Measurements from ENCODE around the gene ERMP1.
"Not testable (repeated sequence)": the region's sequence is repeated elsewhere in the genome, so short reads cannot be mapped to it uniquely, and the experiment has no call there.

ERMP1 gene

DNA sequence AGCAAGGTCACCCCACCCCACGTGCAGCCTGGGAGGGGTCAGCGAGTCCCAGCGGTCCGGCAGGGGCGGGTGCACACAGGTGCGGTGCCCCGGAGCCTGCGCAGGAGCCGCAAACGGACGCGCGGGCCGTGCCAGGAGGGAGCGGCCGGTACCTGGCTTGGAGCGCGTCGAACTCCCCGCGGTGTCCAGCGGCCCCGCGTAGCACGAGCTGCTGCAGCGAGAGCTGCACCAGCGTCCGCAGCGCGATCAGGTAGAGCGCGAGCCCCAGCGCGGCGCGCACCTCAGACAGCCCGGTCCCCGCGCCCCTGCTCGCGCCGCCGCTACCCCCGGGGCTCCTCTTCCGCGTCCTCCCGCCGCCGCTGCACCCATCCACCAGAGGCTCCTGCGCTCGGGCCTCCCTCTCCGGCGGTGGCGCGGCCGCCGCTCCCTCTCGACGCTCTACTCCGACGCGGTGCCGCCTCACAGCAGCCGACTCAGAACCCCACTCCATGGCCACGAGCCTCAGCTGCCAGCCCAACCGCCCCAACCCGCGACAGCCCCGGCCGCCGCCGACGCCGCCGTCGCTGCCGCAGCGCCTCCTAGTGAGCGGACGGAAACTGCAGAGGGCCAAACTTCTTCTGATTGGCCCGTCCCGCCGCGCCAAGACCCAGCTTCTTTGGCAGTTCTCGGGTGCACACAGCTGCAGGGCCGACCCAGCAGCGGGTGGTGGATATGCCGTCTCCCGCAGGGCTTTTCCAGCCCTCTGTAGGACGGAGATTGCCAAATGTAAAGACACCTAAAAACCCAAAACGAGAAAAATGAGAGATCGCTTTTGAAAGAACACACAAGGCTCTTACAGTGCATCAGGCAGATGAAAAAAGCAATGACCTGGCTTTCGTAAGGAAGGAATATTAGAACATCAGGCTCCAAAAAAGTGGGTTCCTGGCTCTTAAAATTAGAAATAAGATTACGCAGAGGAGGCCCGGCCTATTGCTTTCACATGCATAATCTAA is at the start of gene ERMP1:
Gene ERMP1 (minus strand): TSS at position 580 of the 992 bp plus-strand sequence. CDS start 90 bp downstream, at position 490.
- Histone ChIP-seq H3K9ac (ENCODE audit: low read length) (peak within 1 kb of the TSS; percentile 84), H3K9me3 (ENCODE audit: control insufficient read depth, low read length) (no peaks in the 10 kb centered on the region), H3K36me3 (ENCODE audit: control insufficient read depth, insufficient read depth, low read length, severe bottlenecking) (no peaks in the 10 kb centered on the region), H3K4me1 (ENCODE audit: control insufficient read depth, insufficient read depth, low read length) (peaks cover 16% of the 10 kb centered on the region), H3K4me3 (ENCODE audit: low read length) (peak within 1 kb of the TSS; percentile 87), H3K27me3 (replicated peaks; ENCODE audit: control insufficient read depth, insufficient read depth, low read length) (no peaks in the 10 kb centered on the region)
- peak; percentile 93 for DNase-seq (ENCODE audit: low read depth)

GRCh38 chr9:5882244-5883012 is 49.5 kb upstream of the ERMP1 start:
- not testable (repeated sequence) for H3K4me1 ChIP-seq (ENCODE audit: control insufficient read depth, insufficient read depth, low read length); H3K36me3 ChIP-seq (ENCODE audit: control insufficient read depth, insufficient read depth, low read length, severe bottlenecking); H3K9me3 ChIP-seq (ENCODE audit: control insufficient read depth, low read length); H3K9ac ChIP-seq (ENCODE audit: low read length); H3K4me3 ChIP-seq (ENCODE audit: low read length); H3K27me3 ChIP-seq (replicated peaks; ENCODE audit: control insufficient read depth, insufficient read depth, low read length); DNase-seq (ENCODE audit: low read depth)

DNA sequence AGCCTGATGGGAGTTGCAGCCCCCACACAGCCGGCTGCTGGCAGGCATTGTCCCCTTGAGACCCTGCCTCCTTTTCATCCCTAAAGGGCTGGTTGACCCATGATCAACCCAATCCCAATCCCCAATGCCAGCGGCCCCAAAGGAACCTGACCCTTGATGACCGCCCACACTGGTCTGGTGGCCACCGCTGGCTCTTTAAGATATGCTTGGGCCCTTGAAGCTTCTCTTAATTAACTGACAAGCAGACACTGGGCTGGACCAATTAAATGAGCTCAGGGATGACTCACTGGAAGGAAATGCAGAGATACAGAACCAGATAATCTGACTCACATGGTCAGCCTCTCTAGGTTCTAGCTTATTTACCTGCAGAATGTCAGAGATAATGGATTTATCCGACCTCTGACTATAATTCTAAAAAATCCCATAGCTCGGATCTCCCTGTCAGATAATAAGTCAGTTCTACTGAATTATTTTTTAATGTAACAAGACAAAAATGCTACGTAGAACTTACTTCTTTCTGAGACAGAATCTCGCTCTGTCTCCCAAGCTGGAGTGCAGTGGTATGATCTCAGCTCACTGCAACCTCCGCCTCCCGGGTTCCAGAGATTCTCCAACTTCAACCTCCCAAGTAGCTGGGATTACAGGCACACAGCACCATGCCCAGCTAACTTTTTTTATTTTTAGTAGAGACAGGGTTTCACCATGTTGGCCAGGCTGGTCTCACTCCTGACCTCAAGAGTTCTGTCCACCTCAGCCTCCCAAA is 46.7 kb upstream of the ERMP1 start:
- peaks cover 3% of the 10 kb centered on the region for H3K4me1 ChIP-seq (ENCODE audit: control insufficient read depth, insufficient read depth, low read length)
- no peaks in the 10 kb centered on the region for H3K27me3 ChIP-seq (replicated peaks; ENCODE audit: control insufficient read depth, insufficient read depth, low read length)
- H3K36me3 ChIP-seq (ENCODE audit: control insufficient read depth, insufficient read depth, low read length, severe bottlenecking), result no peaks in the 10 kb centered on the region
- peak overlapping the region; percentile 31 for H3K4me3 ChIP-seq (ENCODE audit: low read length)
- peak; percentile 65 for DNase-seq (ENCODE audit: low read depth)
- H3K9me3 ChIP-seq (ENCODE audit: control insufficient read depth, low read length), result no peaks in the 10 kb centered on the region
- H3K9ac ChIP-seq (ENCODE audit: low read length), result no peak overlapping the region

GRCh38 chr9:5876711-5877110 is 43.8 kb upstream of the ERMP1 start:
- Histone ChIP-seq H3K9ac (ENCODE audit: low read length) (no peak overlapping the region), H3K36me3 (ENCODE audit: control insufficient read depth, insufficient read depth, low read length, severe bottlenecking) (no peaks in the 10 kb centered on the region), H3K9me3 (ENCODE audit: control insufficient read depth, low read length) (no peaks in the 10 kb centered on the region), H3K4me1 (ENCODE audit: control insufficient read depth, insufficient read depth, low read length) (peaks cover 9% of the 10 kb centered on the region), H3K27me3 (replicated peaks; ENCODE audit: control insufficient read depth, insufficient read depth, low read length) (no peaks in the 10 kb centered on the region), H3K4me3 (ENCODE audit: low read length) (no peak overlapping the region)
- DNase-seq (ENCODE audit: low read depth), result no peak

DNA sequence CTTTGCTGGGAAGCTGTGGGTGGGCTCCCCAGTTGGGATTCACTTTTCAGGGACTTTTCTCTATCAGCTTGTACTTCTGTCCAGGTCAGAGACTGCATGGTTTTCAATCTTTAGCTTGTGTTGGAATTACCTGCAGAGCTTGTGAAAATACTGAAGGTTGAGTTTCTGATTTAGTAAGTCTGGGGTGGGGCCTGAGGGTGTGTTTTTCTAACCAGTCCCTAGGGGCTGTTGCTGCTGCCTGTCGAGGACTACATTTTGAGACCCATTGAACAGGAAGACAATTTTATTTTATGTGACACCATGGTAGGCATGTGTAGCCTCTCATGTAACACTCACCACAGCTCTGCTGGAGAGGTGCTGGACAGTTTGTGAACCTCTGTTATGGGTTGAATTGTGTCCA is 43.1 kb upstream of the ERMP1 start:
- Histone ChIP-seq H3K27me3 (replicated peaks; ENCODE audit: control insufficient read depth, insufficient read depth, low read length) (no peaks in the 10 kb centered on the region), H3K4me1 (ENCODE audit: control insufficient read depth, insufficient read depth, low read length) (peaks cover 9% of the 10 kb centered on the region), H3K9ac (ENCODE audit: low read length) (no peak overlapping the region), H3K4me3 (ENCODE audit: low read length) (no peak overlapping the region), H3K9me3 (ENCODE audit: control insufficient read depth, low read length) (no peaks in the 10 kb centered on the region), H3K36me3 (ENCODE audit: control insufficient read depth, insufficient read depth, low read length, severe bottlenecking) (no peaks in the 10 kb centered on the region)
- DNase-seq (ENCODE audit: low read depth), result no peak

DNA sequence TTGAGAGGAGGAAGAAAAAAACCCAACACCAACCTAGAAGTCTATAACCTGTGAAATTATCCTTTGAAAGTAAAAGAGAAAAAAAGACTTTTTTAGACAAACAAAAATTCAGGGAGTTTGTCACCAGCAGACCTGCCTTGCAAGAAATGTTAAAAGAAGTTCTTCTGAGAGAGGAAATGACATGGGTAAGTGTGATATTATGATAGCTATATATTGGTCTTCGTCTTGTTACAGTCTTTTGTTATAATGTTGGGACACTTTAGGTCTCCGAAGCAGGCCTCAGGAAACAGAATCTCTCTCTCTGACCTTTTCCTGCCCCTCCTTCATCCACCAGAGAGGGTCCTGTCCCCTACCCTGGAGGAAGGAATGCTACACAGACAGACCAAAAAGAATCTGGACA is 41.1 kb upstream of the ERMP1 start:
- H3K4me1 ChIP-seq (ENCODE audit: control insufficient read depth, insufficient read depth, low read length), result peaks cover 7% of the 10 kb centered on the region
- H3K4me3 ChIP-seq (ENCODE audit: low read length), result no peak overlapping the region
- H3K9me3 ChIP-seq (ENCODE audit: control insufficient read depth, low read length), result no peaks in the 10 kb centered on the region
- no peaks in the 10 kb centered on the region for H3K36me3 ChIP-seq (ENCODE audit: control insufficient read depth, insufficient read depth, low read length, severe bottlenecking)
- no peak overlapping the region for H3K9ac ChIP-seq (ENCODE audit: low read length)
- no peaks in the 10 kb centered on the region for H3K27me3 ChIP-seq (replicated peaks; ENCODE audit: control insufficient read depth, insufficient read depth, low read length)
- DNase-seq (ENCODE audit: low read depth), result no peak

DNA sequence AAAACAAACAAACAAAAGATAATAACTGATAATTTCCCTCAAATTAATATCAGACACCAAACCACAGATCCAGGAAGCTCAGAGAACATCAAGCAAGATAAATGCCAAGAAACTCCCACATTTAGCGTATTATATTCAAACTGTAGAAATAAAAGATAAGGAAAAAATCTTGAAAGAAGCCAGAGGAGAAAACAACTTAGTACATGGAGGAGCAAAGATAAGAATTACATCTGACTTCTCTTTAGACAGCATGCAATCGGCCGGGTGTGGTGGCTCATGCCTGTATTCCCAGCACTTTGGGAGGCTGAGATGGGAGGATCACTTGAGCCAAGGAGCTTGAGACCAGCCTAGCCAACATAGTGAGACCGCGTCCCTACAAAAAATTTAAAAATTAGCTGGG is 40.5 kb upstream of the ERMP1 start:
- H3K9ac ChIP-seq (ENCODE audit: low read length), result no peak overlapping the region
- no peak for DNase-seq (ENCODE audit: low read depth)
- H3K36me3 ChIP-seq (ENCODE audit: control insufficient read depth, insufficient read depth, low read length, severe bottlenecking), result no peaks in the 10 kb centered on the region
- no peaks in the 10 kb centered on the region for H3K9me3 ChIP-seq (ENCODE audit: control insufficient read depth, low read length)
- H3K4me1 ChIP-seq (ENCODE audit: control insufficient read depth, insufficient read depth, low read length), result peaks cover 7% of the 10 kb centered on the region
- no peaks in the 10 kb centered on the region for H3K27me3 ChIP-seq (replicated peaks; ENCODE audit: control insufficient read depth, insufficient read depth, low read length)
- no peak overlapping the region for H3K4me3 ChIP-seq (ENCODE audit: low read length)

DNA sequence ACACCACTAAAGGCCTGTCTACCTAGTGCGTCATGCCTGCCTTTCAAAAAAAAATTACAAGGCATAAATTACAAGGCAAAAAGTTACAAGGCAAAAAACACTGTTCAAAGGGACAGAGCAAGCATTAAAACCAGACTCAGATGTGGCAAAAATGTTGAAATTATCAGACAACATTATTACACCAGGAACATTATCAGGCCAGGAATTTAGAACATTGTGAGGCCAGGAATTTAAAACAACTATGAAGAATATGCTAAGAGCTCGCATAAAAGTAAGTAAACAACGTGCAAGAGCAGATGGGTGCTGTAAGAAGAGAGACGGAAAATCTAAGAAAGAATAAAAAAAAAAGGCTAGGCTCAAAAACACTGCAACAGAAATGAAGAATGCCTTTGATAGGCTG is 39.6 kb upstream of the ERMP1 start:
- H3K27me3 ChIP-seq (replicated peaks; ENCODE audit: control insufficient read depth, insufficient read depth, low read length), result no peaks in the 10 kb centered on the region
- H3K36me3 ChIP-seq (ENCODE audit: control insufficient read depth, insufficient read depth, low read length, severe bottlenecking), result no peaks in the 10 kb centered on the region
- peaks cover 7% of the 10 kb centered on the region for H3K4me1 ChIP-seq (ENCODE audit: control insufficient read depth, insufficient read depth, low read length)
- peak; percentile 21 for DNase-seq (ENCODE audit: low read depth)
- H3K4me3 ChIP-seq (ENCODE audit: low read length), result no peak overlapping the region
- H3K9me3 ChIP-seq (ENCODE audit: control insufficient read depth, low read length), result no peaks in the 10 kb centered on the region
- H3K9ac ChIP-seq (ENCODE audit: low read length), result no peak overlapping the region

DNA sequence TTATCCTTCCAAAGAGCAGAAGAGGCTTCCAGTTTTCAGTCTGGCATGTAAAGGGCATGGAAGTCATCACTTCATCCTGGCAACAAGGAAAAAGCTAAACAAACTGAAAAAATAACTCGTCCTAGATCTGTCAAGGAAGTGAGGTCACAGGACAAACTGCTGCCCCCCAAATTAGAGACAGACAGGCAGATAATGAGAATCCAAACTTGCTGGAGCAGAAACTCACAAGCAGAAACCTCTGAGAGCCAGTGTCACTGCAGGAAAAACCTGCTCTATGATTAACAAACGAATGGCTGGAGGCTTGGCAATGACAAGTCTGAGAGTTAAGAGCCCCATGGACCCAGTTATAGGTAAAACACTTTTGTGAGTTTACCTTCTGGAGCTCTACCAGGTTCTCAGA is 38.9 kb upstream of the ERMP1 start:
- no peaks in the 10 kb centered on the region for H3K27me3 ChIP-seq (replicated peaks; ENCODE audit: control insufficient read depth, insufficient read depth, low read length)
- H3K36me3 ChIP-seq (ENCODE audit: control insufficient read depth, insufficient read depth, low read length, severe bottlenecking), result no peaks in the 10 kb centered on the region
- H3K4me1 ChIP-seq (ENCODE audit: control insufficient read depth, insufficient read depth, low read length), result peaks cover 7% of the 10 kb centered on the region

GRCh38 chr9:5870691-5871090 is 37.8 kb upstream of the ERMP1 start:
- Histone ChIP-seq H3K4me1 (ENCODE audit: control insufficient read depth, insufficient read depth, low read length) (peaks cover 7% of the 10 kb centered on the region), H3K9me3 (ENCODE audit: control insufficient read depth, low read length) (no peaks in the 10 kb centered on the region), H3K4me3 (ENCODE audit: low read length) (no peak overlapping the region), H3K9ac (ENCODE audit: low read length) (no peak overlapping the region), H3K36me3 (ENCODE audit: control insufficient read depth, insufficient read depth, low read length, severe bottlenecking) (no peaks in the 10 kb centered on the region), H3K27me3 (replicated peaks; ENCODE audit: control insufficient read depth, insufficient read depth, low read length) (no peaks in the 10 kb centered on the region)
- DNase-seq (ENCODE audit: low read depth), result no peak

More for the DNA sequence above, 38.9 kb upstream of the ERMP1 start:
- H3K9ac ChIP-seq (ENCODE audit: low read length), result no peak overlapping the region
- no peak for DNase-seq (ENCODE audit: low read depth)
- no peak overlapping the region for H3K4me3 ChIP-seq (ENCODE audit: low read length)
- no peaks in the 10 kb centered on the region for H3K9me3 ChIP-seq (ENCODE audit: control insufficient read depth, low read length)

DNA sequence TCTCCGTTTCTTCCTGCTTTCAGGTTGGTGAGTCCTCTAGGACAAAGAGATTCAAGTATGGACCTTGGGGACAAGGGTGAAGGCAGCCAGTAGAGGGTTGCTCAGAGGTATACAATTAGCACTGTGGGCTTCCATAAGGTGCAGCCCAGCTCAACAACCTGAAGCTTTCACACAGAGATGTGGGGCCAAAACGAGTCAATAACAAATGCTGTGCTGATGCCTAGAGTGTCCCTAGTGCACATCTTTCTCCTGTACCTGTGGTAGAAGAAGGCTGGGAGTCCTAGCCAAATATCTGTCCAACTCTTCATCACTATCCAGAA is 37.1 kb upstream of the ERMP1 start:
- no peak for DNase-seq (ENCODE audit: low read depth)
- H3K36me3 ChIP-seq (ENCODE audit: control insufficient read depth, insufficient read depth, low read length, severe bottlenecking), result no peaks in the 10 kb centered on the region
- H3K27me3 ChIP-seq (replicated peaks; ENCODE audit: control insufficient read depth, insufficient read depth, low read length), result no peaks in the 10 kb centered on the region
- H3K4me3 ChIP-seq (ENCODE audit: low read length), result no peak overlapping the region
- H3K9ac ChIP-seq (ENCODE audit: low read length), result no peak overlapping the region
- no peaks in the 10 kb centered on the region for H3K9me3 ChIP-seq (ENCODE audit: control insufficient read depth, low read length)
- peaks cover 7% of the 10 kb centered on the region for H3K4me1 ChIP-seq (ENCODE audit: control insufficient read depth, insufficient read depth, low read length)
